Endothelial cell of umbilical vein (primary cell): ENCODE data around the gene ITGA8. TPM values are rescaled to one million over a fixed set of nuclear protein-coding genes. Genes with fewer than 3 reads are reported as not detected.

Source experiments
- BruUV-seq: library from RNA; stranded (reverse); fragments of 400-500 nt; replicated peaks from 2 replicates; lab custom pipeline; 2021; lab: Mats Ljungman, UMichigan
- CTCF ChIA-PET: fragments of 300-600, 350-600 bp; sonication (Branson Sonifier 250); formaldehyde crosslinking; loops from one replicate; lab custom pipeline; 2021; ENCODE audit warnings: antibody characterized with exemption, inconsistent platforms; lab: Charles Lee
- POLR2A ChIA-PET: fragments of 300-600, 350-600 bp; sonication (Branson Sonifier 250); formaldehyde crosslinking; loops from one replicate; lab custom pipeline; 2021; ENCODE audit warnings: antibody characterized with exemption, inconsistent platforms; lab: Charles Lee
- DNase-seq: peaks from one replicate; pipeline ENCODE4 v3.0.0-alpha.2; 2011; ENCODE audit warnings: low read depth, low spot score
- FAIRE-seq: peaks from 2 replicates; lab custom pipeline; 2011; peaks lifted over from hg19 to GRCh38; lab: Jason Lieb, UNC
- H2AFZ ChIP-seq: 2 replicates; pipeline ENCODE4 v1.6.0; 2012; ENCODE audit warnings: low read depth, low read length, control low read depth, inconsistent platforms
- H3K27ac ChIP-seq: 2 replicates; pipeline ENCODE4 v1.5.1; 2011; ENCODE audit warnings: low read depth, mild to moderate bottlenecking, control low read depth, low read length, moderate library complexity; ENCODE audit not compliant: insufficient read depth
- H3K27me3 ChIP-seq, 2 experiments: 2 replicates each; pipeline versions ENCODE4 v1.6.0 to v1.6.1; 2011; ENCODE audit warnings: low read length in 2 of 2, mixed read lengths in 1 of 2; ENCODE audit not compliant: control insufficient read depth in 2 of 2, insufficient read depth in 2 of 2
- H3K36me3 ChIP-seq, 2 experiments: 2 replicates in 1 of 2; 3 replicates in 1 of 2; pipeline ENCODE4 v1.5.1; 2011; ENCODE audit warnings: low read length in 2 of 2, mild to moderate bottlenecking in 1 of 2, moderate library complexity in 1 of 2; ENCODE audit not compliant: control insufficient read depth in 2 of 2, insufficient read depth in 2 of 2; ENCODE audit errors: extremely low read depth in 1 of 2
- H3K4me1 ChIP-seq: 3 replicates; pipeline ENCODE4 v1.5.1; 2011; ENCODE audit warnings: mild to moderate bottlenecking, low read length; ENCODE audit not compliant: control insufficient read depth, insufficient read depth; ENCODE audit errors: extremely low read depth
- H3K4me2 ChIP-seq: 2 replicates; pipeline ENCODE4 v1.6.1; 2011; ENCODE audit warnings: low read length, control low read depth, mixed read lengths; ENCODE audit not compliant: insufficient read depth
- H3K4me3 ChIP-seq, 3 experiments: fragments of 200-600 bp in 1 of 3; sonication (generic), shearing (Covaris generic) in 1 of 3; replicated peaks in 1 of 3; 2 replicates each; pipeline ENCODE4 v1.5.1; 2011 to 2016; ENCODE audit warnings: control low read depth in 3 of 3, low read length in 3 of 3, mild to moderate bottlenecking in 2 of 3, inconsistent platforms in 1 of 3, low read depth in 1 of 3, moderate library complexity in 1 of 3; ENCODE audit not compliant: insufficient read depth in 1 of 3
- H3K79me2 ChIP-seq: 2 replicates; pipeline ENCODE4 v1.6.0; 2012; ENCODE audit warnings: low read length, inconsistent platforms; ENCODE audit not compliant: control insufficient read depth, insufficient read depth
- H3K9ac ChIP-seq: replicated peaks from 2 replicates; pipeline ENCODE3; 2011; ENCODE audit warnings: low read length, control low read depth; ENCODE audit not compliant: insufficient read depth; ENCODE audit errors: extremely low read depth
- H3K9me1 ChIP-seq: replicated peaks from 3 replicates; pipeline ENCODE4 v1.6.0; 2011; ENCODE audit warnings: mild to moderate bottlenecking, low read length; ENCODE audit not compliant: control insufficient read depth, insufficient read depth; ENCODE audit errors: extremely low read depth
- H3K9me3 ChIP-seq: replicated peaks from 2 replicates; pipeline ENCODE4 v1.5.1; 2012; ENCODE audit warnings: low read length, inconsistent platforms; ENCODE audit not compliant: control insufficient read depth, insufficient read depth
- H4K20me1 ChIP-seq: replicated peaks from 2 replicates; pipeline ENCODE3; 2011; ENCODE audit warnings: mild to moderate bottlenecking, low read length; ENCODE audit not compliant: control insufficient read depth, insufficient read depth; ENCODE audit errors: extremely low read depth
- EZH2 ChIP-seq: IDR thresholded peaks from 2 replicates; pipeline ENCODE4 v1.6.1; 2012; ENCODE audit warnings: borderline replicate concordance, low read depth, mild to moderate bottlenecking, moderate library complexity, low read length, inconsistent platforms; ENCODE audit not compliant: severe bottlenecking
- GATA2 ChIP-seq: IDR thresholded peaks from 2 replicates; pipeline ENCODE4 v1.7.0; 2011; ENCODE audit warnings: low read depth, mild to moderate bottlenecking, moderate library complexity, mixed read lengths, low read length; ENCODE audit not compliant: insufficient read length, insufficient read depth
- JUN ChIP-seq: IDR thresholded peaks from 2 replicates; pipeline ENCODE4 v1.6.1; 2011; ENCODE audit warnings: borderline replicate concordance, low read depth; ENCODE audit not compliant: insufficient read length, insufficient read depth
- POLR2AphosphoS5 ChIP-seq: IDR thresholded peaks from 2 replicates; pipeline ENCODE4 v1.6.1; 2012; ENCODE audit warnings: low read depth, mild to moderate bottlenecking, control low read depth, low read length, moderate library complexity; ENCODE audit not compliant: insufficient read depth
- dilution Hi-C: fragments of 300-500 bp; cut with MboI; formaldehyde crosslinking; loops from one replicate; pipeline ENCODE4 v1.15.0; 2019; ENCODE audit warnings: low sequenced_read_pairs; ENCODE audit not compliant: extremely low pct_ligation_motif_present
- intact Hi-C: fragments of 100-400 bp; cut with micrococcal nuclease; formaldehyde crosslinking; loops from one replicate; pipeline ENCODE4 v1.10.0; 2022
- polyA plus RNA-seq, 4 experiments: library from polyadenylated mRNA; depleted of rRNA in 3 of 4; stranded (reverse) in 3 of 4; unstranded in 1 of 4; fragments of >200 nt; gene quantifications; 2 replicates each; pipeline versions ENCODE4 v1.2.1 to v1.2.3, GENCODE V29; 2011 to 2012; ENCODE audit warnings: missing spikeins in 1 of 4
- total RNA-seq: library from RNA; stranded (reverse); gene quantifications from 2 replicates; pipeline ENCODE4 v1.2.3, GENCODE V29; 2021
- TF ChIP-seq, protein P1 (sequence below): IDR thresholded peaks from 2 replicates; pipeline ENCODE4 v1.6.1; 2011; ENCODE audit not compliant: insufficient read depth, insufficient read length
- TF ChIP-seq, protein P2 (sequence below), 2 donors: IDR thresholded peaks; 1 replicate in 1 of 2; 2 replicates in 1 of 2; pipeline ENCODE4 v1.5.1; 2011; ENCODE audit warnings: low read length in 2 of 2, mild to moderate bottlenecking in 2 of 2, moderate library complexity in 2 of 2, control low read depth in 1 of 2, inconsistent platforms in 1 of 2, low read depth in 1 of 2; ENCODE audit not compliant: insufficient read depth in 1 of 2; ENCODE audit errors: extremely low read depth in 1 of 2

The ITGA8 gene
- total and polyA plus RNA-seq, 2 donors (not counting 3 experiments of a cell fraction or from before 2014, with no cell fraction given): 0.04 to 0.40 TPM

DNA sequence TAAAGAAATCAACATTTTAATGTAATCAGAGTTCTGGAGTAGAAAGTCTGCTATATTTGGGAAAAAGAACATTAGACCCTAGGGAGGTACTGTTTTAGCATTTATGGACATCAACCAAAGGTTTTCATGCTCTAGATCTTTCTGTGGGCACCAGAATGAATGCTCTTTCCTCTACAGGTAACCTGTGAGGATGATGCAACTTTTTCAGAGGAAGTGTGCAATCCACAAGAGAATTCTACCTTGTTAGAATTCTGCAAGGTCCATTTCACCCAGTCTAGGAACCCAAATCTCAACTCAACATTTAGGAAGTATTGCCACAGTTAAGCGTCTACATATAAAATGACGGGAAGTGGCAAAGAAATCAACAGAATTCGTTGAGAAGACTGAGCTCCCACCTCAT is 208.8 kb downstream of the ITGA8 start:
- H3K36me3 ChIP-seq: no peaks in the 10 kb centered on the region
- no peaks in the 10 kb centered on the region for H3K79me2 ChIP-seq
- POLR2A ChIA-PET: no interaction called here
- CTCF ChIA-PET: no interaction called here
- DNase-seq (no peak), FAIRE-seq (no peak)
- dilution Hi-C loops (no loop called here), intact Hi-C loops (no loop called here)
- no peaks in the 10 kb centered on the region for H3K4me1 ChIP-seq
- H4K20me1 ChIP-seq: no peaks in the 10 kb centered on the region
- no peaks in the 10 kb centered on the region for H3K9me1 ChIP-seq
- H3K9ac ChIP-seq: no peak overlapping the region
- no peak overlapping the region for H3K4me2 ChIP-seq
- no peak overlapping the region for H2AFZ ChIP-seq
- peaks cover 0 to under 1% of the 10 kb centered on the region in 2 experiments for H3K27me3 ChIP-seq
- H3K27ac ChIP-seq: no peak overlapping the region
- no peak overlapping the region for H3K4me3 ChIP-seq
- BruUV-seq: no TSS peak
- TF ChIP-seq, protein P1, sequence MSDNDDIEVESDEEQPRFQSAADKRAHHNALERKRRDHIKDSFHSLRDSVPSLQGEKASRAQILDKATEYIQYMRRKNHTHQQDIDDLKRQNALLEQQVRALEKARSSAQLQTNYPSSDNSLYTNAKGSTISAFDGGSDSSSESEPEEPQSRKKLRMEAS: no peak
- no peak for TF ChIP-seq JUN
- no peak for TF ChIP-seq POLR2AphosphoS5
- TF ChIP-seq GATA2: no peak
- no peaks in the 10 kb centered on the region for H3K9me3 ChIP-seq

DNA sequence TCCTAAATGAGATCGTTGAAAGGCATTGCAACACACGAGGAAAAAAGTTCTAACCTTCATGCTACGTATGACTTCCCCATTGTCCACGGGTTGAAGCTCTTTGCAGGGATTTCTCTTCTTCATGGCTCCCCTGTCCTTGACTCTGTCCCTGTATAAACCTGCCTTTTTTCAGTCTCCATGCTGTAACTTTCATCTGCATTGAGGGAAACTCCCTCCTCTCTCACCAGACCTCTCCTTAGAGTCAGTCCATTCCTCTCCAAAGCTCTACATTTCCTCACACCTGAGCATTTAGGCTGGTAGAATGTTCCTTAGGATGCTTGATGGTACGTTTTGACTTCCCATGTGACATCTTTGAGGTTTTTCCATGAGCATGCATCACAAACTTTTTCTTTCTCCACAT is 214.4 kb downstream of the ITGA8 start:
- Histone ChIP-seq H3K4me2 (no peak overlapping the region), H3K9ac (no peak overlapping the region), H3K27ac (no peak overlapping the region), H3K9me1 (no peaks in the 10 kb centered on the region), H4K20me1 (no peaks in the 10 kb centered on the region), H3K9me3 (no peaks in the 10 kb centered on the region), H3K4me3 (no peak overlapping the region), H3K79me2 (no peaks in the 10 kb centered on the region), H3K4me1 (no peaks in the 10 kb centered on the region), H3K27me3 (peaks cover 13 to 19% of the 10 kb centered on the region in 2 experiments), H2AFZ (no peak overlapping the region), H3K36me3 (no peaks in the 10 kb centered on the region)
- intact Hi-C loops: no loop called here
- dilution Hi-C loops: no loop called here
- TF ChIP-seq GATA2 (no peak), EZH2 (no peak)
- TF ChIP-seq, protein P1: no peak
- TF ChIP-seq, protein P2, sequence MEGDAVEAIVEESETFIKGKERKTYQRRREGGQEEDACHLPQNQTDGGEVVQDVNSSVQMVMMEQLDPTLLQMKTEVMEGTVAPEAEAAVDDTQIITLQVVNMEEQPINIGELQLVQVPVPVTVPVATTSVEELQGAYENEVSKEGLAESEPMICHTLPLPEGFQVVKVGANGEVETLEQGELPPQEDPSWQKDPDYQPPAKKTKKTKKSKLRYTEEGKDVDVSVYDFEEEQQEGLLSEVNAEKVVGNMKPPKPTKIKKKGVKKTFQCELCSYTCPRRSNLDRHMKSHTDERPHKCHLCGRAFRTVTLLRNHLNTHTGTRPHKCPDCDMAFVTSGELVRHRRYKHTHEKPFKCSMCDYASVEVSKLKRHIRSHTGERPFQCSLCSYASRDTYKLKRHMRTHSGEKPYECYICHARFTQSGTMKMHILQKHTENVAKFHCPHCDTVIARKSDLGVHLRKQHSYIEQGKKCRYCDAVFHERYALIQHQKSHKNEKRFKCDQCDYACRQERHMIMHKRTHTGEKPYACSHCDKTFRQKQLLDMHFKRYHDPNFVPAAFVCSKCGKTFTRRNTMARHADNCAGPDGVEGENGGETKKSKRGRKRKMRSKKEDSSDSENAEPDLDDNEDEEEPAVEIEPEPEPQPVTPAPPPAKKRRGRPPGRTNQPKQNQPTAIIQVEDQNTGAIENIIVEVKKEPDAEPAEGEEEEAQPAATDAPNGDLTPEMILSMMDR (IDR thresholded peaks at IDR 0.05; ENCODE audit: extremely low read depth in 1 of 2, insufficient read depth in 1 of 2, low read depth in 1 of 2, low read length in 2 of 2): no peak
- BruUV-seq: no TSS peak
- POLR2A ChIA-PET: no interaction called here
- no peak for FAIRE-seq
- CTCF ChIA-PET: interaction anchor here (1.0 kb wide), 1 partner anchor 11 kb away, joined by 3 read pairs; no protein-coding TSS in a partner anchor
- no peak for DNase-seq
